ENCODE data around the gene TTC38. TPM values are rescaled to one million over a fixed set of nuclear protein-coding genes. Genes with fewer than 3 reads are reported as not detected.

The TTC38 gene
- polyA plus RNA-seq, 1 donor from 2014 or later, result 7.8 TPM

DNA sequence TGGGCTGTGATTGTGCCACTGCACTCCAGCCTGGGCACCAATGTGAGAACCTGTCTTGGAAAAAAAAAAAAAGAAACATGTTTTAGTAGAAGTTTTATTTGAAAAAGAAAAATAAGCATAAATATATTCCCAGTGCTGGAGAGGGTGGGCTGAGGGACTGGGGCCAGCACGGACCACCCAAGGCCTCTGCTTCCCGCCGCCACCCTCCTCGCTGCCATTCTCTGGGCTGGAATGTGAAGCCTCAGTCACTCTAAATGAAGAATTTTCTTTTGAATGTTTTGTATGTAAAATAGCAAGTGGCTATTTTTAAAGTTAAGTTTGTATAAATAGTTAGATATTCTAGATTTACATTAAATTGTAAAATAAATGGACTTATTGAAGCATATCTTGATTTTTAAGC, 62.6 kb downstream of the TTC38 start:
- Mint-ChIP-seq H3K4me1 (peaks cover 0 to 2% (median 2%) of the 10 kb centered on the region in 3 donors), H3K36me3 (no peaks in the 10 kb centered on the region), H3K27me3 (no peaks in the 10 kb centered on the region), H3K27ac (no peak overlapping the region), H3K4me3 (peak overlapping the region in 1 of 4 donors; percentile 66), H3K9me3 (no peaks in the 10 kb centered on the region)

DNA sequence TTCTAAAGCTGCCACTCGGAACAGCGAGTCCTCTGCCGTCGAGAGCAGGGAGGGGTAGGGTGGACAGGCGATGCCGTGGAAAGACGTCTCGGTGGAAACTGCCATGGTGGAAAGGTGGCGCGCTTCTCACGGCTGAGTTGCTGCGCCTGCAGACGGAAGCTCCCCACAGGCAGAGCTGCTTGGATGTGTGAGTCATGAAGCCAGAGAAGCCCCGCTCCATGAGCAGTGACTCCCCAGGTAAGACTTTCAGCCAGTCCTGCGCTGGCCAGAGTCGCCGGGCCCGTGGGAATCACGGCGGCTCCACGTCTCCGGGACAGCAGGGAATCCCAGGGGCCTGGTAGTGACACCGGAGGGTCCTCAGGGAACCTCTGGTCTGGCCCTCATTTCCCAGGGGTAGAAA, 63.7 kb downstream of the TTC38 start:
- Mint-ChIP-seq H3K27me3 (peaks cover under 1% of the 10 kb centered on the region), H3K36me3 (no peaks in the 10 kb centered on the region), H3K9me3 (no peaks in the 10 kb centered on the region), H3K27ac (no peak overlapping the region), H3K4me1 (peaks cover 3 to 6% (median 5%) of the 10 kb centered on the region in 3 donors), H3K4me3 (no peak overlapping the region)

DNA sequence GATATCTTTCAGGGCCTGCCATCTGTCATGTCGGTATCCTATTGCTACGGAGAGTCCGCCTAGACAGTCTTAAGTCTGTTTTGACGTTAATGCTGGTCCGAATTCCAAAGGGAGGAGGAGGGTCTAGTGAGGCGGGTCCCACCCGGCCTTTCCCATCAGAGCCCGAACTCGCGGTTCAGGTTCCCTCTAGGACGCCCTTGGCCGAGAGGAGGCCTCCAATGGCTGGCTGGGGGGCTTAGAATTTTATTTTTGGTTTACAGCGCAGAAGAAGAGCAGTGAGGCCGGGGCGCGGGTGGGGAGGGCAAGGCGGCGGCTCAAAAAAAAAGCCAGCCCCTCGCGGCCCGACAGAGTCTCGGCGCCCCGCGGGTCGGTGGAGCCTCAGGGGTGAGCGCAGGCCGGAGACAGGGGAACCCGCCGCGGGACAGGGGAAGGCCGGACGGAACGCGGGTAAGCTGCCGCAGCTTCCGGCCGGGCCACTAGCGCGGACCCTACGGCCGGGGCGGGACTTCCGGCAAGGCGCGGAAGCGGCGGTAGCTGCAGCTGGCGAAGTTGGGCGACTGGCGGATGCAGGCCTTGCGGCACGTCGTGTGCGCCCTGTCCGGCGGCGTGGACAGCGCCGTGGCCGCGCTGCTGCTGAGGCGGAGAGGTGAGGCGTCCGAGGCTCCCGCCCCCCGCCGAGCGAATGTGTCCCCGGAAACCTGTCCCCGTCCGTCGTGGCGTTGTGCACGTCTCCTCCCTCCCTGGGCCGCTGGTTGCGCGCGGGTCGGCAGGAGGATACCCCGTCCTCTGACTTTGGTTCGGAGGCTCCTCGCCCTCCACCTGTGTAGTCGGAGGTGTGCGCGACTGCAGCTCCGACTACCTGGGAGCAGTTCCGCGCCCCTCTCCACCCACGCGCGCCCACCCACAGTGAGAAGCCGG, 67.7 kb downstream of the TTC38 start, which contains the start of gene TRMU:
Gene TRMU, plus strand, starts transcription at position 514 of the 918 bp plus-strand sequence. Its CDS starts 51 bp downstream, at position 565.
- Mint-ChIP-seq H3K36me3 (peaks cover 9% of the 10 kb centered on the region), H3K27ac (peak within 1 kb of the TSS; percentile 61 to 95 (median 78)), H3K9me3 (no peaks in the 10 kb centered on the region), H3K4me3 (peak within 1 kb of the TSS; percentile 88 to 97 (median 92)), H3K4me1 (peaks cover 16 to 27% (median 18%) of the 10 kb centered on the region in 3 donors), H3K27me3 (peaks cover 3% of the 10 kb centered on the region)

DNA sequence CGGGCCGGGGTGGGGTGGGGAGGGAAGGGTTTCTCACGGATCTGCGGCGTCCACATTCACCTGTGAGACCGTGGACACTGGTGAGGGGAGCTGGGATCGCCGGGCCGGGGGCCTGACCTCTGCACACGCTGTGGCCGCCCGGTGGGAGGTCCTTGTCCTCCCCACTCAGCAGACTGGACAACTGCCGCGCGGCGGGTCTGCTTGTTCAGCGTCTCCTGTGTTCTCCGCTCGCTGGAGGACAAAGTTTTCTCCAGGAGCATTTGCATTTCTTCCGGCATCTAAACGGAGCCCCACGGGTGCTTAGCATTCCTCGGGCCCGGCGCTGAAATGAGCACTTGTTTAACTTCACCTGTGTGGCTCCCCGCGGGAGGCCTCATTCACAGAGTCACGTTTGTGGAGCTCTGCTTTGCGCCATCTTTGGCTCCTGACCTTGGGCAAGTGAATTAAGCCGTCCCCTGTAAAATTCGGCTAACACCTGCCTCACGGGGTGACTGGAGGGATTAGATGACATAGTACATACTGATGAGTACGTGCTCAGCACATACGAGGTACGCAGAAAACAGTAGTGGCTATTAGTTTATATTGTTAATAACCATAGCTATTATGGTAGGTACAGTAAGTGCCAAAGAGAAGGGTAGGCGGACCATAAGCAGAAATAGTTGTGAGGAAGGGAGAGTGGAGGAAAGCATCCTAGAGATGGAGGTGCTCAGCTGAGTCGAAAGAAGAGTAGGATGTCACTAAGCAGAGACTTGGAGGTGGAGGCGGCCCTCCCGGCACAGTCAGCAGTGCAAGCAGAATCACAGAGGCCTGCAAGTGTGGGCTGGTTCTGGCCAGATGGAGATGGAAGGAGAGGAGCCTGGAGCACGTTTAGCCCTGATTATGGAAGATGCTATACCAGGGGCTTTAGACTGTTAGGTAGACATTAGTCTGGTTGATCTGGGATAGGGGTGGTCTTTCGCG, 68.6 kb downstream of the TTC38 start:
- H3K4me3 Mint-ChIP-seq, result peak overlapping the region; percentile 88 to 97 (median 92)
- peaks cover 3% of the 10 kb centered on the region for H3K27me3 Mint-ChIP-seq
- peaks cover 16 to 27% (median 18%) of the 10 kb centered on the region in 3 donors for H3K4me1 Mint-ChIP-seq
- H3K9me3 Mint-ChIP-seq, result no peaks in the 10 kb centered on the region
- H3K36me3 Mint-ChIP-seq, result peaks cover 9% of the 10 kb centered on the region
- peak overlapping the region; percentile 61 to 94 (median 78) for H3K27ac Mint-ChIP-seq

DNA sequence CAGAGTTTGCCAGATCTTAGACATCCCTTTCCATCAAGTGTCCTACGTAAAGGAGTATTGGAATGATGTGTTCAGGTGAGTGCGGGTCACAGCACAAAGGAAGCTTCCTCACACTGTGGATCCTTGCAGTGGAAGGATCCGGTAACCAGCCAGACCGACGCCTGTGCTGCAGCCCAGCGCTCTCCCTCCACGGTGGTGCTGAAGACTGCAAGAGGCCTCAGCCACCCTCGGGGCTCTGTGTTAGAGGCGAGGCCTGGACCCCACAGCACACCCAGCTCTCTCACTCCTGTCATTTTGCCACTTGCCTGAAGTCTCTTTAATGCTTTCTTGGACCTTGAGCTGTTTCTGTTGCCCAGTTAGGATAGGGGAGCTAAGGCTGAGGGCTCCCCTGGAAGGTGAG, 70.1 kb downstream of the TTC38 start:
- Mint-ChIP-seq H3K9me3 (no peaks in the 10 kb centered on the region), H3K27me3 (peaks cover 3% of the 10 kb centered on the region), H3K36me3 (peaks cover 9% of the 10 kb centered on the region), H3K27ac (peak overlapping the region in 1 of 3 donors; percentile 68), H3K4me3 (peak overlapping the region in 3 of 4 donors; percentile 22 to 75 (median 39)), H3K4me1 (peaks cover 16 to 27% (median 18%) of the 10 kb centered on the region in 3 donors)

DNA sequence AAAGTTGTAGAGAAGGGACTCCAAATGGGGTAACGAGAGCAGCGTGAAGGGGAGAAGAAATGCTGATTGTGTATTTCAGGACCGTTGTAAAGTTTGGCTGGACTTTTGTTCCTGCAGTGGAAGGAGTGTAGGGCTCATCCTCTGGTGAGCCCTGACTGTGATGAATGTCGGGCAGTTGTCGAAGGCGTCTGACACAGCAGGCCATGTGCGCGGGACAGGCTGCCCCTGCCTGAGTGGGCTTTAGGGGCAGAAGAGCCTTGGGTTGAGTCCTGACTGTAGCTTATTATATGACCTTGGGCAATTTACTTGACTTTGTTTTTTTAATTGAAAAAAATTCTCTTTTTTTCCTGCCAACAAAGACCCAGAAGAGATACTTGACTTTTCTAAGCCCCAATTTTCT, 70.8 kb downstream of the TTC38 start:
- Mint-ChIP-seq H3K9me3 (no peaks in the 10 kb centered on the region), H3K4me1 (peaks cover 16 to 27% (median 18%) of the 10 kb centered on the region in 3 donors), H3K4me3 (peak overlapping the region in 1 of 4 donors; percentile 75), H3K27ac (peak overlapping the region in 2 of 3 donors; percentile 2 to 68), H3K27me3 (peaks cover 3% of the 10 kb centered on the region), H3K36me3 (peaks cover 9% of the 10 kb centered on the region)

DNA sequence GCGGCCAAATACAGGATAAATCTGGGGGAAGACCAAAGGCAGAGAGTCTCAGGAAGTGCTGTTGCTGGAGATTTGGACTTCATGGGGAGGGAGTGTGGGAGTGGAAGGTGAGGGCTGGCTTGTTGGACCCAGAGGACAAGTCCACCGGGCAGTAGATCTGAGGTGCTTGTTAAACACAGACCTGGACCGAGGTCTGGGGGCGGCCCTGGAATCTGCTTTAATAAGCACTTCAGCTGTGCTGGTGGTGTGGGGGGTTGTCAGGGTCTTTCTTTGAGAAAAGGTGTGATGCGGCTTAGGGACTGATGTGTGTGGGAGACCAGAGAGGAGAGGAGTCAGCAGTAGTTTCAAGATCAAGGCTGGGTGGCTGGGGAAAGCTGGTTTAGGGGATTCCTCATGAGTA, 72.1 kb downstream of the TTC38 start:
- peak overlapping the region in 1 of 4 donors; percentile 33 for H3K4me3 Mint-ChIP-seq
- peaks cover 3% of the 10 kb centered on the region for H3K27me3 Mint-ChIP-seq
- peaks cover 11% of the 10 kb centered on the region for H3K36me3 Mint-ChIP-seq
- H3K27ac Mint-ChIP-seq, result no peak overlapping the region
- peaks cover 16 to 27% (median 18%) of the 10 kb centered on the region in 3 donors for H3K4me1 Mint-ChIP-seq
- no peaks in the 10 kb centered on the region for H3K9me3 Mint-ChIP-seq

DNA sequence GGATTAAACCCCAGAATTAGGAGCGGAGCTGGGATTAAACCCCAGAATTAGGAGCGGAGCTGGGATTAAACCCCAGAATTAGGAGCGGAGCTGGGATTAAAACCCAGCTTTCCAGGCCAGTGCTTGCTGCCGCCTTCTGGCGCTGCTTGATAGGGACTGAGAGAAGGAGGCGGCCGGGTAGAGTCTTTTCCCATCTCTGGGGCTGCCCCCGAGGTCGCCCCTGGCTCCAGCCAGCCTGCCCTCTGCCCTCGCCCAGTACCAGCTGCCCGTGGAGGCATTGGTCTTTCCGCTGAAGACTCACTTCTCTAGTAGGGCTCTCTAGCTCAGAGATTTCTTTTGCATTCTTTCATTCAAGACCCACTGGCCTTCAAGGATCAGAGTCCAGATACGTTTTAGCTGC, 72.9 kb downstream of the TTC38 start:
- Mint-ChIP-seq H3K4me1 (peaks cover 16 to 27% (median 16%) of the 10 kb centered on the region in 3 donors), H3K27me3 (peaks cover 3% of the 10 kb centered on the region), H3K4me3 (no peak overlapping the region), H3K36me3 (peaks cover 11% of the 10 kb centered on the region), H3K27ac (no peak overlapping the region), H3K9me3 (no peaks in the 10 kb centered on the region)

Other genes starting within 250 kb of the TTC38 start
- gene PPARA, start 117.5 kb upstream of the TTC38 start, polyA plus RNA-seq, result 7.1 TPM
- 13.2 TPM for gene CDPF1, start 17.7 kb upstream of the TTC38 start, polyA plus RNA-seq
- gene PKDREJ, start 4.7 kb upstream of the TTC38 start, polyA plus RNA-seq, result not detected
- not detected for gene GTSE1, start 28.9 kb downstream of the TTC38 start, polyA plus RNA-seq
- 22.1 TPM for gene TRMU, start 67.7 kb downstream of the TTC38 start, polyA plus RNA-seq